Ramos (cell line): ENCODE results near the gene PIP5KL1.

Experiments used
- in situ Hi-C: fragments of 300-500 bp; cut with MboI; formaldehyde crosslinking; loops from one replicate; pipeline ENCODE4 v1.14.3; 2022; ENCODE audit warnings: low sequenced_read_pairs; ENCODE audit not compliant: unreplicated experiment

Gene PIP5KL1

DNA sequence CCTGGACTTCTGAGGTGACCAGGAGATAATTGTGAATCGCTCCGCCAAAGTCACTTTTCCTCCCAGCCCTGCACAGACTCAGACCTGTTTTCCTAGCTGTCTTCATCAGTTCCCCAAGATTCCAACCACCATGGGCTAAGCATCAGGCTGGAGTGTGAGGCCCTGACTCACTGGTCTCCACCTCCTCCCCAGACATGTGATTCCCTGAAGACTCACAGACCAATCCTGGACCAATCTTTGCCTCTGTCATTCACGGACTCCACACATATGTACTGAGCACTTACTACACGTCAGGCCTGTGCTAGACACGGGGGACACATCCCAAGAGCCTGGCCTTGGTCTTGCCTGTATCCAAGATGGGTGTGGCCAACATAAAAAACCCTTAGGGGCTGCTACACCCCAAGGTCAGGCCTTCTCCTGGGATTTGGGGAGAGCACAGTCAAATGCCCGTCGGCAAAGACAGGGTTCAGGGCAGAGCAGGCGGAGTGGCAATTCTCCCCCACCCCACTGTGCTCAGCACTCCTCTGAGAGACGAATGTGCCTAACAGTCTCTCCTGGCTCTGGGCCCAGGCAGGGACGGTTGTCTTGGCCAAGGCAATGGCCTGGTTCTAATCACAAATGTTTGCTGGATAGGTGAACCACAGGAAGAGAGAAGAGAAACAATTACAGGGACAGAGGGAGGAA, 38.3 kb upstream of the PIP5KL1 start:
- in situ Hi-C loops, result no loop called here

DNA sequence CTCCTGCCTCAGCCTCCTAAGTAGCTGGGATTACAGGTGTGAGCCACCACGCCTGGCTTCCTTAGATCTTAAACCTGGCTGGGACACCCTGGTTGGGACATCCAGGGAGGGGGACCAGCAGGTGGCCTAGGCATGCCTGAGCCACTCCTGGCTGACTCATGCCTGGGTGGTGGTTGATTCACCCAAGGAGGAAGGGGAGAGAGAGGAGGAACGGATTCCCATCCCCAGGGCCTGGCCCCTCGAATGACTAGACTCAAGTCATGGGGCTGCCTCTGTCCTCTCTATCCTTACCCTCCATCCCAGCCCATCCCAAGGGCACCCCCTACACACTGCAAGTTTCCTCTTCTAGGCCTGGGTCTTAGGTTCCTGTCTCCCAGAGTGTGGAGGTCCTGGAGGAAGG, 37.5 kb upstream of the PIP5KL1 start:
- in situ Hi-C loops, result no loop called here

DNA sequence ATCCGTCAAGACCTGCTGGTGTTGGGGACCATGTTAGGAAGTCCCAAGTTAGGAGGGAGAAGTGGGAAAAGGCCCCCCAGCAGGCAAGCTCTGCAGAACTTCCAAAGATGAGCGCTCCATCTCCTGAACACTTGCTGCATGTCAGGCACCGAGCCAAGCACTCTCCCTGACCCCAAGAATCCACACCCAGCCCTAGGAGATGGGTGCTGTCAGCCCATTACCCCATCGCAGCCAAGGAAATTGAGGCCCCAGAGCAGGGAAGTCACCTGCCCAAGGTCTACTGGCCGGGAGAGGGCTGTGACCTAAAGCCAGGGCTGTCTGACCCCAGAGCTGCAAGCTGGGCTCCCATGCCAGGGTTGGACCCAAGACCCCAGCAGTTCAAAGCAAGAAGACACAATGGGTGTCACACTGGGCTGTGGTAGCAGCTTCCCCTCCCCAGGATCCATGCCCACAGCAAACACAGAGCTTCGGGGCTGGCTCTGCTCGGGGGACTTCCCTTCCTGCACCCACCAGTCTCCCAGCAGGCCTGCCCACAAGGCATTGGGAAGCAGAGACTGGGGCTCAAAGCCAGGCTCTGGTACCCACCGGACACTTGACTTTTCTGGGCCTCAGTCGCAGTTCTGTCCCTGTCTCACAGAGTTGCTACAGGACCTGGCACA, 36.7 kb upstream of the PIP5KL1 start:
- in situ Hi-C loops, result no loop called here

DNA sequence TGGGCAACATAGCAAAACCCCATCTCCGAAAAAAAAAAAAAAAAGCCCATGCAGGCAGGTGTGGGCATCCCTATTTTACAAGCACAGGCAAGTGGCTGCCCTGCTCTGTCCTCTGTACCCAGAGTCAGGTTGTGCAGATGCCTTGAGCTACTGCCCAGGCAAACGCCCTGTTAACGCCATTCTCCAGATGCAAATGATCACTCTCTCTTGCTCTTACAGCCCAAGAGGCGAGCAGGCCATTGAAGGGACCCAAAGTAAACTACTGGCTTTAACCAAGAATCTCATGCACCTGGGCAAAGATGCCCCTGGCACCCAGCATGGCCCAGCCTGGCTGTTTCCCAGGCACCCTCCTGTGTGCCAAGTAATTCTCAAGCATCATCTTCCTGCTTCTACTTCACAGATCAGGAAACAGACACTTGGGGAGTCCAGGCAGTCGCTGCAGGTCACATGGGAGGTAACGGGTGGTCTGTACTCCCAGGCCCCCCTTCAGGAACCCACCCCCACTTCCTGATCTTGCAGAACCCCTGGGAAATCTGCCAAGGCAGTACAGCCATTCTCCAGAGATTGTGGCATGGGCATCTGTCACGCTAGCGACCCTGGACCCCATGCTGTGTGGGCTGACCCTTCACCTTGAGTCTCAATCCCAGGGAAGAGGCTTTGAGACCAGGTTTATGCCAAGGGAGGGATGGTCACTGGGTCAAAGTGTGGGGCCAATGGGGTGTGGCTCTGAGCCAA, 36.0 kb upstream of the PIP5KL1 start:
- in situ Hi-C loops, result no loop called here

DNA sequence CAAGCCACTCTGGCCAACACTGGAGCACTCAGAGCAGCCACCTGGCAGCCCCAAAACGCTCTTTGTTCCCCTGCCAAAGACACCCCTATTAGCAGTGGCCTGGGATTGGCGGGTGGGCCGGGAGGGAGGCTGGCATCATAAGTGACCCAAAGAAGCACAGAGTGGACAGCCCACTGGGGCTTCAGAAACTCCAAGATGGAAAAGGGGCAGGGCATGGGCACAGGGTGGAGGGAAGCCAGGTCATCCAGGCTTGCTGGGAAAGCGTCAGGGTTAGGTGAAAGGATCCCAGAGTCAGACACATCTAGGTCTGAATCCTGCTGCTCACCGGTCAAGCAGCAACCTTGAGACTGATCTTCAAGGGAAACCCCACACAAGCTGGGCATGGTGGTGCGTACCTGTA, 35.4 kb upstream of the PIP5KL1 start:
- in situ Hi-C loops, result no loop called here

DNA sequence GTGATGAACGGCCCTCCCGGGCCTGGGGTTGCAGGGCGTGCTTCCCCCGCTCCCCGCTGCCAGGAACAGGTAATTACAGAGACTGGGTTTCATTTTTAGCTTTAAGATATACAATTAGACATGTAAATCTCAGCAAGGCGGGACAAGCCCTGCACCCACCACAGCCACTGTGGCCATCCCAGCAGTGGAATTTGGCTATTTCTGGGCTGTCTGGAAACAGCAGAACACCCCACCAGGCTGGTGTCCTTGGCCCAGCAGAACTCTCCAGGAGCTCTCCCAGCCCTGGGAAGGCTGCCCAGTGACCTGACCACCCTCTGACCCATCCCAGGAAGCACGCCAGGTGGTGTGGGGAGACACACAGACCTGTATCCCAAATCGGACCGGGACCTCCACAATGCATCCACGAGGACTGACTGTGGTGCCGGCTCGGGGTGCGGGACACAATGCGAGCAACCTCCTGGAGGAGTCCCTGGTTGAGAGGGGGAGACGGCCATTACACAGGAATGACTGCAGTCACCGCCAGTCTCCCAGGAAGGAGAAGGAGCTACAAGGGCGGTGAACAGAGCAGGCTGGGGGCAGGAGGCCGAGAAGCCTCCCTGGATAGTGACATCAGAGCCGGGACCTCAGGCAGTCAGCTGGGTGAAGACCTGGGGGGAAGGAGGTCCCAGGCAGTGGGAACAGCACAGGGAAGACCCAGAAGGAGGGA, 32.9 kb upstream of the PIP5KL1 start:
- in situ Hi-C loops, result no loop called here

DNA sequence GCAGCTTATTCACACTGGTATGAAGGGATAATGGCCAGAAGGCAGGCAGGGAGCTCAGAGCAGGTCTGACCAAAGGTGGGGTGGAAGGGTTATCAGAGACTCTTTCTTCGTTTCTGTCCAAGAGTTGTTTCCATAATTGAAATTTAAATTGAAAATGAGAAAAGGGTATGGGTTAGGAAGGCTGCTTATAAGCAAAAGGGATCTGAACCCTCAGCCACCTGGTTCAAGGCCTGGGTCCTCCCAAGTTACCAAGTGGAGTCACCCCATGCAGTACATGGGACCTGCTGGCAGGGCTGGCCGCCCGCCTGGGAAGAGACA, 32.4 kb upstream of the PIP5KL1 start:
- in situ Hi-C loops, result no loop called here

DNA sequence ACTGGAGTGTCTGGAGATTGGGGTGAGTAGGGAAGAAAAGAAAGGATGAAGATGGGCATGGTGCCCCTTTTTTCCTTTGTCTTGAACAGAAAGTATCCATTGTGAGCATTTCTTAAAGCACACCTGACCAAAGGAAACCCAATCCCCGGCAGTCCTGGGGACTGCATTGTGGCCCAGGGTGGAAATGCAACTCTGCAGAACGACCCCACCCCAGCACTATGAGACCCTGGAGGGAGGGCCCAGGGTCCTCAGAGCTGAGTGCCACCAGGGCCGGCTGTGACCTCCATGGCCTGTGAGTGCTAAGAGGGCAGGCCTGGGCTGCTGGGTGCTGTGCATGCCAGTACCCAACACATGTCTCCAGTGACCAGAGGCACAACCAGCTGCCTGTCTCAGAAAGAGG, 31.7 kb upstream of the PIP5KL1 start:
- in situ Hi-C loops, result no loop called here

DNA sequence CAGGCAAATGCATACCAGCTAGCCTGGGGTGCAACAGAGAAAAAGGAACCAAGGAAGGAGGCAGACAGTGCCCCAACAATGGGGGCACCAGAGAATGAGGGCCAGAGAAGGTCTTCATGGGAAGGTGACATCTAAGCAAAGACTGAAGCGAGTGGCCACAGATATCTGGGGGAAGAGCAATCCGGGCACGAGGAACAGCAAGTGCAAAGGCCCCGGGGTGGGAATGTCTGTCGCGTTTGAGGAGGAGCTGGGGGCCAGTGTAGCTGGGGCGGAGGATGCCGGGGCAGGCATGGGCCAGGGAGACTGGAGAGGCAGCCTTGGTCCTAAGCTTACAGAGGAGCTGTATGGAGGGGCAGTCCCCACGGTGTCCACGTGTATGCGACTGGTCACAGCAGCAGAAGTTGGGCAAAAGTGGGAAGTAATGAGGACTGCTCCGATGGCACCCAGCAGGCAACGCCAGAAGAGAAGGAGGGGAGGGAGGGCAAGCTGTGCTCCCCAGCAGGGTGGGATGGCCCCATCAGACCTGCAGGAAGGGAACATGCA, 31.1 kb upstream of the PIP5KL1 start:
- in situ Hi-C loops, result no loop called here

DNA sequence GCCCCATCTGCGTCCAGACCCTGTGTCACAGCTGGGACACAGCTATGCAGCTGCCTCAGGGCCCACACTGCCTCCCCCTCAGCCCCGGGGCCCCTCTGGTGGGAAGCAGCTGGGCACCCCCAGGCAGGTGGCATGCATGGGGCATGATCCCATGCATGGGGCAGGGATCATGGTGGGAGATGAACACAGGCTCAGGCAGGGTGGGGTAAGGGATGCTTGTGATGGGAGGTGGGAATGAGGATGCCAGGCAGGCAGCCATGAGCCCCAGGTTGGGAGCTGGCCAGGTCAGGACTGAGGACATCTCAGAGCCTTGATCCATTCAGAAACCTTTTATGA, 30.5 kb upstream of the PIP5KL1 start:
- in situ Hi-C loops, result no loop called here

DNA sequence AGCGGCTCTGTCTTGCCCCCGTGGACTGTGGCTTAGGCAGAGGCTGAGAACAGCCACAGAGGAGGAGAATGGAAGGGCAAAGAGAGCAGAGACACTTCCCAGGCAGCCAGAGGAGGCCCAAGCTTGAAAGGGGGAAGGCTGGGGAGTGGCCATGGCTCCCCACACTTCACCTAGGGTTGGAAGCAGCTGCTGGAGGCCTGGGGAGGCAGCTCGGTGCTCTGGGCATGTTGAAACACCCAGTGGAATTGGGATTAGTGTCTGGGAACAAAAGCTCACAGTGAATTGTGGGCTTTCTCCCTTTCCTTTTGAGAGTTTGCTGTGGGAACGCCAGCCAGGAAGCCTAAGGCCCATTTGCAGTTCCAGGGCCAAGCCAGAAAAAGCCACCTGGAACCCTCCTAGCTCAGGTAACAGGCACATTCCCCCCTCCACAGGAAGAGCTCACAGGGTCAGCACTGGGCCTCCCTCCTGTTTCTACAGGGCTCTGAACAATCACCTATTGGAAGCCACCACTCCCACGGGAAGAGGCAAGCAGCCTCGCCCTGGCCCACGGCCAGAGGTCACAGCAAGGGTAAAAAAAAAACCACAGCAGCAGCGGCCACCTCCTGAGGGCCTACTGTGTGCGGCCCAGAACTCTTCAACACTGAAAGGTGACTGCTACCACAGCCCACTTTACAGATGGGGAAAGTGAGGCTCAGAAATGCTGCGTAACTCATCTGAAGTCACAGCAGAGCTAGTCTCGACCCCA, 30.0 kb upstream of the PIP5KL1 start:
- in situ Hi-C loops, result no loop called here

DNA sequence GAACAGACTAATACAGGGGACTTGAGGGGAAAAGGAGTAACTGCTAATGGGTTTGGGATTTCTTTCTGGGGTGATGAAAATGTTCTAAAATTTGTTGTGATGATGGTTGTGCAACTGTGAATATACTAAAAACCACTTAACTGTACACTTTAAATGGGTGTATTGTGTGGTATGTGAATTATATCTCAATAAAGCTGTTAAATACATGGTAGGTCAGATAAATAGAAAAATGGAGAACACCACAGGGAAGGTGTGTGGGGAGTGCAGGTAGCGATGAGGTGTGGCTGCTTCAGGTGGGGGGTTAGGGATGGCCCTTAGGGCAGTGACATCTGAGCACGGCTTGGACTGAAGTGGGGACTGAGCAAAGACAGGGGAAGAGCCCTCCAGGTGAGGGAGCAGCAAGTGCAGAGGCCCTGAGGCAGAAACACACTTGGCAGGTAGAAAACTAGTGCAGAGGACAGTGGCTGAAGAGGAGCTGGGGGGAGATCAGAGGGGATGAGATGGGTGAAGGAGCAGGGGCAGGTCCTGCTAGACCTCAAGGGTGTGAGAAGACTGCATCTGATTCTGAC, 29.3 kb upstream of the PIP5KL1 start:
- in situ Hi-C loops, result no loop called here

DNA sequence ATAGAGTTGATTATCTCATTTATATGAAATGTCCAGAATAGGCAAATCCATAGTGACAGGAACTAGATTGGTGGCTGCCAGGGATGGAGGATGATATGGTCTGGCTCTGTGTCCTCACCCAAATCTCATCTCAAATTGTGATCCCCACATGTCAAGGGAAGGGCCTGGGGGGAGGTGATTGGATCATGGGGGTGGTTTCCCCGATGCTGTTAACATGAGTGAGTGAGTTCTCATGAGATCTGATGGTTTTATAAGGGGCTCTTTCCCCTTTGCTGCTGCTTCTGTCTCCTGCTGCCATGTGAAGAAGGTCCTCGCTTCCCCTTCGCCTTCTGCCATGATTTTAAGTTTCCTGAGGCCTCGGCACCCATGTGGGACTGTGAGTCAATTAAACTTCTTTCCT, 28.8 kb upstream of the PIP5KL1 start:
- in situ Hi-C loops, result no loop called here

DNA sequence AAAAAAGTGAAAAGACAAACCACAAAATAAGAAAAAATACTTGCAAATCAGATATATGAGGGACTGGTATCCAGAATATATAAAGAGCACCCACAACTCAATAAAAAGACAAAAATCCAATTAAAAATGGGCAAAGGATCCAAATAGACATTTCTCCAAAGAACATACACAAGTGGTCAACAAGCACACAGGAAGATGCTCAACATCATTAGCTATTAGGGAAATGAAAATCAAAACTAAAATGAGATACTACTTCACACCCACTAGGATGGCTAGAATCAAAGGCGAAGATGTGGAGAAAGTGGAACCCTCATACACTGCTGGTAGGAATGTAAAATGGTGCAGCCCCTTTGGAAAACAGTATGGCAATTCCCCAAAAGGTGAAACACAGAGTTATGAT, 28.2 kb upstream of the PIP5KL1 start:
- in situ Hi-C loops, result no loop called here

DNA sequence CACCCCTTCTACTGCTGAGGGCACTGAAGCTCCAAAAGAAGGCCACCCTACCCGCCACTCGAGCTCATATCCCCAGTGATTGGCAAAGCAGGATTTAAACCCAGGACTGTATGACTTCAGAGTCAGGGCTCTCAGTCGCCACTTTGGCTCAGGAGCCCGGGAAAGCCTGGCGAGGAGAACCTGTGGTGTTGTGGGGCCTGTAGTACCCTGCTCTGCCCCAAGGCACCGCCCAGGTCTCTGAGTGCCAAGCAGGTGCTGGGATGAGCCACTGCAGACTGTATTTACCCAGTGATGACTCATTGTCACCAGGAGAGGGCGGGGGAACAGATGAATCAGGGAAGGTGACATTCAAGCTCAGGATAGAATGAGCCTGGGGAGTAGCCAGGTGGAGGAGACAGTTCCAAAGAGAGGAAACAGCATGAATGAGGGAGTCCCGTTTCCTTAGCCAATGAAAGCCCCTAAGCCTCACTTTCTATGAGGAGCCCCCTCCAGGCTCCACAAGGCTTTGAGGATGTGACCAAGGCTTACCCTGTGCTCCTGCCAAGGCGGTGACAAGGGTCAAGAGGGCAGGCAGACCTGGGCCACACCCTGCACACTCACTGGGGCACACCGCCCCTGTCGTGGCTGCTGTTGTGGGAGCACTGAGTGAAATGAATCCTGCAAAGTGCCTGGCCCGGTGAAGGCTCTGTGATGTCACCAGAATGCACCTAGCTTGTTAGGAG, 24.9 kb upstream of the PIP5KL1 start:
- in situ Hi-C loops, result no loop called here

DNA sequence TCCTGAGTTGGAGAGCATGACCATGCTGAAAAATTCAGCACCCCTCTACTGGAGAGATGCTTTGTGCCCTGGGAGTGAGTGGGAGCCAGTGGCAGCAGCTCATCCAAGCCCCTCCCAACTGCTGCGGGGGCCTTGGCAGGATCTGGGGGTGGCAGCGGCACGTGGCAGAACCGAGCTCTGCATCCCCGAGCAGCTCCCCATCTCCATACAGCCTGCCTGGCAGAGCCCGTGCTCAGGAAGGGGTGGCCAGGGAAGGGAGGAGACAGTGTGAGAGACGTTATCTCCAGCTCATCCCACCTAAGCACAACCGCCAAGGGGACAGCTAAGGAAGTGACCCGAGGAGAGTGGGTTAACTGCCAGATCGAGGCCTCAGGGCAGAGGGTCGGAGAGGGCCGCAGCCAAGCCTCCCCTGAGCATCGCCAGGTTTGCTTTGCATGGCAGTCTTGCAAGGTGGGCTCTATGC, 24.3 kb upstream of the PIP5KL1 start:
- in situ Hi-C loops, result no loop called here

DNA sequence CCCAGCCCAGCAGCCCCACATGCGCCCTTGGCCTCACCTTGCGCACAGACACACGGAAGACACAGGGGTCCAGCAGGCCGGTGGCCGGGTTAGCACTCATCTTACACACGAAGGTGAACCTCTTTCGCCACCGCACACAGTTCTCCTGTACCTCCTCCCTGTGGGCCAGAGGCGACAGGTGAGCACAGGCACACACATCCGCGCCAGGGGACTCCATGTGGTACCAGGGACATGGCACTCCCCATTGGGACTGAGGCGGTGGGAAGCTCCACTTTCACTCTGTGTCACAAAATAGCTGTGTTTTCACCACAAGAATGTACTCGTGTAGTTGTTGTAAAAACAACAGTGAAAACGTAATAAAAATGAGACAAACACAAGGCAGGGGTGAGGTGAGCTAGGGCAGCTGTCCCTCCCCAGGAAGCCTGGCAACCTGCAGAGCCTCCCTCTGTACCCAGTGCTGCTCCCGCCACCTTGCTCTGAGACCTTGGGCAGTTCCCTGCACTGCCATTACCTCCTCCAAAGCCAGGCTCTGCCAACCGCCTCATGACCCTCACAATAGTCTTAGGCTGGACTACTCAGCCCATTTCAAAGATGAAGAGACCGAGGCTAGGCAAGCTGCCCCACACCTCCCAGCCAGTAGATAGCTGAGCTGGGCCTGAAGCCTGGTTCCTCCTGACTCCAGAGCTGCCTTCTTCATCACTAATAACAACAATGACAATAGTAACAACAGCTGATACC, 23.4 kb upstream of the PIP5KL1 start:
- in situ Hi-C loops, result no loop called here

DNA sequence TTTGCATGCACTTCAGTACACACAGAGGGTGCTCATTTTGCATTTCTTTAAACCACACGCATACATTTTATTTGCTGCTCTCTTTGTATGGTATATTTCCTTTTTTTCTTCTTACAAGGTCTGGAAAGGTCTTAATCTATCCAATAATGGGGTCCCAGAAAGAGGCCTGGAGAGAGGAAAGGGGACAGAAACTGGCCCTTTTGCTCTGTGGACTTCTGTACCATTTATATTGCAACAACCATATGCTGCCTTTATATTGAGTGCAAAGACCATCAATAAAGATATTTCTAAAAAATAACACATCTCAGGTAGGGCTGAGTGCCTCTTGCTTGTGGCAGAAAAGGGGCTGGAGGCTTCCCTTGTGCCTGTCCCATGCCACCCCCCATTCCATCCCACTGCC, 22.6 kb upstream of the PIP5KL1 start:
- in situ Hi-C loops, result no loop called here
